Large intestine (tissue), 3 donors: ENCODE measurements around the gene DPAGT1. TPM values are rescaled to one million over a fixed set of nuclear protein-coding genes. Genes with fewer than 3 reads are reported as not detected.
"Not testable (repeated sequence)": the region's sequence is repeated elsewhere in the genome, so short reads cannot be mapped to it uniquely, and the experiment has no call there.

Experiments used
- DNase-seq, 2 donors: peaks; one replicate each; pipeline versions ENCODE4 v3.0.0 to v3.0.0-alpha.2; 2013
- H3K27ac ChIP-seq: one replicate; pipeline ENCODE4 v1.5.1; 2013; ENCODE audit warnings: low read length
- H3K27me3 ChIP-seq: 2 replicates; pipeline ENCODE4 v1.6.1; 2013; ENCODE audit warnings: low read length; ENCODE audit not compliant: control insufficient read depth, insufficient read depth
- H3K36me3 ChIP-seq: 2 replicates; pipeline ENCODE4 v1.6.1; 2013; ENCODE audit warnings: low read length; ENCODE audit not compliant: control insufficient read depth, insufficient read depth
- H3K4me1 ChIP-seq: one replicate; pipeline ENCODE4 v1.6.1; 2013; ENCODE audit warnings: low read length; ENCODE audit not compliant: control insufficient read depth, insufficient read depth
- H3K4me3 ChIP-seq: one replicate; pipeline ENCODE4 v1.5.1; 2013; ENCODE audit warnings: low read length
- H3K9me3 ChIP-seq: one replicate; pipeline ENCODE4 v1.6.1; 2013; ENCODE audit warnings: mild to moderate bottlenecking, low read depth, low read length, moderate library complexity; ENCODE audit not compliant: control insufficient read depth
- WGBS: methylation state at CpG from one replicate; pipeline ENCODE4 v1.1.5; 2013; ENCODE audit warnings: low lambda C conversion rate; ENCODE audit not compliant: insufficient coverage; 5-methylcytosine and 5-hydroxymethylcytosine counted together
- polyA plus RNA-seq: library from polyadenylated mRNA; unstranded; fragments of 120-200 nt; gene quantifications from one replicate; pipeline ENCODE4 v1.2.1, GENCODE V29; 2013

Gene DPAGT1
- polyA plus RNA-seq, 1 donor: 51.1 TPM

- no CpG with 5 or more reads among the region's 8 CpGs for WGBS
- Histone ChIP-seq H3K4me3 (peak overlapping the region; percentile 75), H3K9me3 (no peaks in the 10 kb centered on the region), H3K27me3 (no peaks in the 10 kb centered on the region), H3K27ac (peak overlapping the region; percentile 82), H3K36me3 (peaks cover 35% of the 10 kb centered on the region), H3K4me1 (peaks cover 29% of the 10 kb centered on the region)
- DNase-seq: peak; percentile 51 to 68
These were observed 6.6 kb upstream of the DPAGT1 start for GRCh38 chr11:119108146-119108856.

GRCh38 chr11:119107538-119108145, 6.0 kb upstream of the DPAGT1 start:
- Histone ChIP-seq H3K9me3 (no peaks in the 10 kb centered on the region), H3K36me3 (peaks cover 28% of the 10 kb centered on the region), H3K4me1 (peaks cover 35% of the 10 kb centered on the region), H3K27me3 (no peaks in the 10 kb centered on the region), H3K4me3 (peak overlapping the region; percentile 75), H3K27ac (peak overlapping the region; percentile 82)
- DNase-seq: no peak
- no CpG with 5 or more reads among the region's 65 CpGs for WGBS

GRCh38 chr11:119106564-119107537, 5.2 kb upstream of the DPAGT1 start, which contains the start of gene C2CD2L:
Gene C2CD2L, plus strand, starts transcription at chr11:119107344. Its CDS starts 398 bp downstream, at chr11:119107742.
- no CpG with 5 or more reads among the region's 49 CpGs for WGBS
- Histone ChIP-seq H3K9me3 (no peaks in the 10 kb centered on the region), H3K36me3 (peaks cover 20% of the 10 kb centered on the region), H3K27me3 (no peaks in the 10 kb centered on the region), H3K4me1 (peaks cover 35% of the 10 kb centered on the region), H3K4me3 (peak within 1 kb of the TSS; percentile 75), H3K27ac (peak within 1 kb of the TSS; percentile 82)
- peak; percentile 92 to 96 for DNase-seq

GRCh38 chr11:119103793-119104192, 2.1 kb upstream of the DPAGT1 start:
- H3K27ac ChIP-seq: no peak overlapping the region
- no peaks in the 10 kb centered on the region for H3K9me3 ChIP-seq
- no peaks in the 10 kb centered on the region for H3K27me3 ChIP-seq
- no peaks in the 10 kb centered on the region for H3K36me3 ChIP-seq
- DNase-seq: no peak
- peaks cover 33% of the 10 kb centered on the region for H3K4me1 ChIP-seq
- WGBS: 100% methylated on average over 1 of the region's 4 CpGs
- H3K4me3 ChIP-seq: no peak overlapping the region

GRCh38 chr11:119103161-119103664, 1.6 kb upstream of the DPAGT1 start:
- not testable (repeated sequence) for H3K27me3 ChIP-seq, H3K4me3 ChIP-seq, H3K36me3 ChIP-seq, H3K9me3 ChIP-seq, DNase-seq
- WGBS: no CpG with 5 or more reads among the region's 18 CpGs
- Histone ChIP-seq H3K27ac (peak overlapping the region; percentile 91), H3K4me1 (peaks cover 28% of the 10 kb centered on the region)

- no peak for DNase-seq
- Histone ChIP-seq H3K27me3 (no peaks in the 10 kb centered on the region), H3K27ac (peak overlapping the region; percentile 91), H3K4me3 (peak overlapping the region; percentile 86), H3K4me1 (peaks cover 18% of the 10 kb centered on the region), H3K9me3 (no peaks in the 10 kb centered on the region), H3K36me3 (peaks cover 22% of the 10 kb centered on the region)
- WGBS: no CpG with 5 or more reads among the region's 29 CpGs
These were observed 477 bp downstream of the DPAGT1 start for GRCh38 chr11:119100994-119101758.

GRCh38 chr11:119100246-119100970, 1.2 kb downstream of the DPAGT1 start:
- Histone ChIP-seq H3K27ac (no peak overlapping the region), H3K36me3 (peaks cover 22% of the 10 kb centered on the region), H3K27me3 (no peaks in the 10 kb centered on the region), H3K9me3 (no peaks in the 10 kb centered on the region), H3K4me3 (peak overlapping the region; percentile 86), H3K4me1 (peaks cover 17% of the 10 kb centered on the region)
- WGBS: no CpG with 5 or more reads among the region's 11 CpGs
- peak in 1 of 2 donors; percentile 45 for DNase-seq

DNA sequence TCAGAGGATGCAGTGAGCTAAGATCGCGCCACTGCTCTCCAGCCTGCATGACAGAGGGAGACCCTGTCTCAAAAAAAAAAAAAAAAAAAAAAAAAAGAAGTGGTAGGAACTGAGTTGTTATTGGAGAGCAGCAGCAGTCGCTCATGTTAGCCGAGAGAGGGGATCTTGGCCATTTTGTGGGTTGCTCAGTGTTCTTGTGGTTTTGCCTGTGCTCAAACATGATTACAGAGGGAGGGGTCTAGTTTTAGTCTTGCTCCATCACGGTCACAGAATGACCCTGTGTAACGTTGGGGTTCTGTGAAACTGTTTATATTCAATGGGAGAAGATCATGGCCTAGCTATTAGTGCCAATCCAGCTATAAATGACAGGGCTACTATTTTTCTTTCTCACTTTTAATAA, 1.9 kb downstream of the DPAGT1 start:
- Histone ChIP-seq H3K36me3 (peaks cover 22% of the 10 kb centered on the region), H3K4me1 (peaks cover 17% of the 10 kb centered on the region), H3K4me3 (no peak overlapping the region), H3K27me3 (no peaks in the 10 kb centered on the region), H3K9me3 (peaks cover 4% of the 10 kb centered on the region), H3K27ac (no peak overlapping the region)
- DNase-seq: no peak
- no CpG with 5 or more reads among the region's 6 CpGs for WGBS
